ENCODE measurements around the gene PDSS2. TPM values are rescaled to one million over a fixed set of nuclear protein-coding genes. Genes with fewer than 3 reads are reported as not detected.
A peak's percentile ranks its signal among the peaks of the same experiment; 100 is the strongest.

Gene PDSS2
- total RNA-seq, 1 donor from 2014 or later = 7.9 TPM

GRCh38 chr6:107132330-107132954 lies 326.9 kb downstream of the PDSS2 start:
- DNase-seq (ENCODE audit: low spot score) = peak; percentile 31
- H3K4me3 Mint-ChIP-seq (ENCODE audit: unreplicated experiment) = no peak overlapping the region
- no peak overlapping the region for H3K27ac Mint-ChIP-seq (ENCODE audit: unreplicated experiment)
- no peaks in the 10 kb centered on the region for H3K36me3 Mint-ChIP-seq (ENCODE audit: low read depth, unreplicated experiment)
- no peaks in the 10 kb centered on the region for H3K4me1 Mint-ChIP-seq (ENCODE audit: unreplicated experiment)
- no peaks in the 10 kb centered on the region for H3K9me3 Mint-ChIP-seq (ENCODE audit: unreplicated experiment)
- TF ChIP-seq CTCF (IDR thresholded peaks at IDR 0.05; ENCODE audit: unreplicated experiment) = peak; percentile 80
- H3K27me3 Mint-ChIP-seq (ENCODE audit: unreplicated experiment) = no peaks in the 10 kb centered on the region

GRCh38 chr6:107129370-107129925 lies 329.9 kb downstream of the PDSS2 start:
- H3K4me3 Mint-ChIP-seq (ENCODE audit: unreplicated experiment) = no peak overlapping the region
- H3K36me3 Mint-ChIP-seq (ENCODE audit: low read depth, unreplicated experiment) = no peaks in the 10 kb centered on the region
- no peaks in the 10 kb centered on the region for H3K27me3 Mint-ChIP-seq (ENCODE audit: unreplicated experiment)
- no peaks in the 10 kb centered on the region for H3K9me3 Mint-ChIP-seq (ENCODE audit: unreplicated experiment)
- no peak for TF ChIP-seq CTCF (IDR thresholded peaks at IDR 0.05; ENCODE audit: unreplicated experiment)
- no peaks in the 10 kb centered on the region for H3K4me1 Mint-ChIP-seq (ENCODE audit: unreplicated experiment)
- no peak for DNase-seq (ENCODE audit: low spot score)
- H3K27ac Mint-ChIP-seq (ENCODE audit: unreplicated experiment) = no peak overlapping the region

GRCh38 chr6:107128577-107128976 lies 330.8 kb downstream of the PDSS2 start:
- Mint-ChIP-seq H3K4me1 (ENCODE audit: unreplicated experiment) (no peaks in the 10 kb centered on the region), H3K4me3 (ENCODE audit: unreplicated experiment) (no peak overlapping the region), H3K36me3 (ENCODE audit: low read depth, unreplicated experiment) (no peaks in the 10 kb centered on the region), H3K27ac (ENCODE audit: unreplicated experiment) (no peak overlapping the region), H3K9me3 (ENCODE audit: unreplicated experiment) (no peaks in the 10 kb centered on the region), H3K27me3 (ENCODE audit: unreplicated experiment) (no peaks in the 10 kb centered on the region)
- DNase-seq (ENCODE audit: low spot score) = no peak
- TF ChIP-seq CTCF (IDR thresholded peaks at IDR 0.05; ENCODE audit: unreplicated experiment) = no peak

- TF ChIP-seq CTCF (IDR thresholded peaks at IDR 0.05; ENCODE audit: unreplicated experiment) = no peak
- Mint-ChIP-seq H3K27me3 (ENCODE audit: unreplicated experiment) (no peaks in the 10 kb centered on the region), H3K27ac (ENCODE audit: unreplicated experiment) (no peak overlapping the region), H3K36me3 (ENCODE audit: low read depth, unreplicated experiment) (no peaks in the 10 kb centered on the region), H3K4me1 (ENCODE audit: unreplicated experiment) (no peaks in the 10 kb centered on the region), H3K9me3 (ENCODE audit: unreplicated experiment) (no peaks in the 10 kb centered on the region), H3K4me3 (ENCODE audit: unreplicated experiment) (no peak overlapping the region)
- DNase-seq (ENCODE audit: low spot score) = no peak
These were observed 331.2 kb downstream of the PDSS2 start for GRCh38 chr6:107128175-107128574.

GRCh38 chr6:107125771-107126170 lies 333.6 kb downstream of the PDSS2 start:
- Mint-ChIP-seq H3K27me3 (ENCODE audit: unreplicated experiment) (no peaks in the 10 kb centered on the region), H3K4me3 (ENCODE audit: unreplicated experiment) (no peak overlapping the region), H3K36me3 (ENCODE audit: low read depth, unreplicated experiment) (no peaks in the 10 kb centered on the region), H3K4me1 (ENCODE audit: unreplicated experiment) (no peaks in the 10 kb centered on the region), H3K27ac (ENCODE audit: unreplicated experiment) (no peak overlapping the region), H3K9me3 (ENCODE audit: unreplicated experiment) (peaks cover 4% of the 10 kb centered on the region)
- no peak for DNase-seq (ENCODE audit: low spot score)
- TF ChIP-seq CTCF (IDR thresholded peaks at IDR 0.05; ENCODE audit: unreplicated experiment) = no peak
